GM21825 (cell line): ENCODE results near the gene TMTC2.
A peak's percentile ranks its signal among the peaks of the same experiment; 100 is the strongest.
"Not testable (repeated sequence)": the region's sequence is repeated elsewhere in the genome, so short reads cannot be mapped to it uniquely, and the experiment has no call there.

Source experiments
- ATAC-seq: cut with Tn5 transposase; IDR thresholded peaks from one replicate; pipeline ENCODE4 v1.9.1; 2021; ENCODE audit warnings: mild to moderate bottlenecking, moderate library complexity; ENCODE audit not compliant: unreplicated experiment

TMTC2 gene

GRCh38 chr12:82838131-82838551, 151.4 kb downstream of the TMTC2 start:
- no peak for ATAC-seq

- ATAC-seq, result no peak
Measured at GRCh38 chr12:82838827-82839226, 152.1 kb downstream of the TMTC2 start.

GRCh38 chr12:82839796-82840195, 153.1 kb downstream of the TMTC2 start:
- no peak for ATAC-seq

GRCh38 chr12:82841487-82841904, 154.8 kb downstream of the TMTC2 start:
- ATAC-seq, result no peak

- ATAC-seq, result no peak
Measured at GRCh38 chr12:82842480-82842879, 155.8 kb downstream of the TMTC2 start.

- not testable (repeated sequence) for ATAC-seq
Measured at GRCh38 chr12:82845076-82845475, 158.4 kb downstream of the TMTC2 start.

- no peak for ATAC-seq
Measured at GRCh38 chr12:82848845-82849244, 162.1 kb downstream of the TMTC2 start.

- no peak for ATAC-seq
Measured at GRCh38 chr12:82852529-82852928, 165.8 kb downstream of the TMTC2 start.

GRCh38 chr12:82855872-82856271, 169.2 kb downstream of the TMTC2 start:
- ATAC-seq, result peak; percentile 91

- ATAC-seq, result no peak
Measured at GRCh38 chr12:82857276-82857675, 170.6 kb downstream of the TMTC2 start.

GRCh38 chr12:82857911-82858533, 171.3 kb downstream of the TMTC2 start:
- ATAC-seq, result no peak

- ATAC-seq, result no peak
Measured at GRCh38 chr12:82858534-82858917, 171.8 kb downstream of the TMTC2 start.

- ATAC-seq, result no peak
Measured at GRCh38 chr12:82862069-82862841, 175.5 kb downstream of the TMTC2 start.

- no peak for ATAC-seq
Measured at GRCh38 chr12:82862876-82863649, 176.4 kb downstream of the TMTC2 start.

GRCh38 chr12:82866227-82866775, 179.6 kb downstream of the TMTC2 start:
- ATAC-seq, result no peak

- ATAC-seq, result no peak
Measured at GRCh38 chr12:82866946-82867345, 180.2 kb downstream of the TMTC2 start.

- no peak for ATAC-seq
Measured at GRCh38 chr12:82867762-82868500, 181.2 kb downstream of the TMTC2 start.

- no peak for ATAC-seq
Measured at GRCh38 chr12:82870771-82871377, 184.2 kb downstream of the TMTC2 start.

GRCh38 chr12:82872088-82872487, 185.4 kb downstream of the TMTC2 start:
- ATAC-seq, result no peak

- no peak for ATAC-seq
Measured at GRCh38 chr12:82873309-82873708, 186.6 kb downstream of the TMTC2 start.
